Measurements from ENCODE around the gene TACR2.

Gene TACR2
- total RNA-seq, result 0 to 0.15 (median 0.08) reads per million in 4 donors

DNA sequence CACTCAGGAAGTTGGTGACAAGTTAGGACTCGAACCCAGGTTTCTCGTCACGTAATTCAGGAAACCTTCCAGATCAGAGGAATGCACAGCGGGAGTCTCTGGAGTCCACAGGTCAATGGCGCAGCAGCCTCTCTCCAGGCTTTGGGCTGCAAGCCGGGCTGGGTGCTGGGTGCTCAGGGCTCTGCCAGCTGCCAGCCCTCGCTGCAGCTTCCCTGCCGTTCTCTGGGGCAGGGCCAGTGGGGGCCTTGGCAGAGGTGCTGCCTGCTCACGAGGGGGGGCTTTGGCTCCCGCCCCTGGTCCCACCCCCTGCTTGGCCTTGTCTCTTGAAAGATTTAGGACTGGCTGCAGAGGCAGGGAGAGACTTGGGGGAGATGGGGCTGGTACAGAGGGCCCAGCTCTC, at the start of gene TACR2:
Gene TACR2, minus strand, starts transcription at position 224 of the 400 bp plus-strand sequence. CDS start 595 bp downstream, outside the sequence.
- no peak for DNase-seq

- DNase-seq, result no peak
Measured at GRCh38 chr10:69466158-69466490, 49.4 kb upstream of the TACR2 start.

GRCh38 chr10:69465457-69466157, 48.9 kb upstream of the TACR2 start:
- peak in 1 of 5 donors; percentile 36 for DNase-seq

DNA sequence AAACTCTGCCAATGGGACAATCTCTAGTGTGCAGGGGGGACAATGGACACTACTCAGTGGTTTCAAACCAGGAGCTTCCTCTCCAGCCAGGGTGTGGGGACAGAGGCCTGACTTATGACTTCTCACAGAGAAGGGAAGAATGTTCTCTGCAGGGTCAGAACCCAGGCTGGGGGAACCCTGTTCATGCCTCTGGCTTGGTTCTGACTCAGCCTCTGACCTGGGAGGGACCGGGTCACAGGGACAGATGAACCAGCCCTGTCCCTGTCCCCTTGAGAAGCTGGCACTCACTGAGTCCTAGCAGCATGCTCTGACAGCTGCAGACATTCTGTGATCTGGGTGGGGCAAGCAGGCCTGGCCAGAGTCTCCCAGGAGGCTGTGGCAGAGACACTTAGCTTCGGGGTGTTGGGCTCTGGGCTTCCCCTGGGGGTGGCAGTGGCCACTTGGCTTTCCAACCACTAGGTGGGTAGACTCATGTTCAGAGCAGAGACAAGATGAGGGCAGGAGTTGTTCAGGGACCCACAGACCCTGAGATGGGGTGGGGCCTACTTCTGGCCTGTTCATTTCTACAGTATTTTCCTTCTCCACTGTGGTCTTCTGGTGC, 48.2 kb upstream of the TACR2 start:
- peak in 1 of 5 donors; percentile 26 for DNase-seq

- no peak for DNase-seq
Measured at GRCh38 chr10:69464401-69464800, 47.7 kb upstream of the TACR2 start.

- DNase-seq, result no peak
Measured at GRCh38 chr10:69463886-69464285, 47.2 kb upstream of the TACR2 start.

DNA sequence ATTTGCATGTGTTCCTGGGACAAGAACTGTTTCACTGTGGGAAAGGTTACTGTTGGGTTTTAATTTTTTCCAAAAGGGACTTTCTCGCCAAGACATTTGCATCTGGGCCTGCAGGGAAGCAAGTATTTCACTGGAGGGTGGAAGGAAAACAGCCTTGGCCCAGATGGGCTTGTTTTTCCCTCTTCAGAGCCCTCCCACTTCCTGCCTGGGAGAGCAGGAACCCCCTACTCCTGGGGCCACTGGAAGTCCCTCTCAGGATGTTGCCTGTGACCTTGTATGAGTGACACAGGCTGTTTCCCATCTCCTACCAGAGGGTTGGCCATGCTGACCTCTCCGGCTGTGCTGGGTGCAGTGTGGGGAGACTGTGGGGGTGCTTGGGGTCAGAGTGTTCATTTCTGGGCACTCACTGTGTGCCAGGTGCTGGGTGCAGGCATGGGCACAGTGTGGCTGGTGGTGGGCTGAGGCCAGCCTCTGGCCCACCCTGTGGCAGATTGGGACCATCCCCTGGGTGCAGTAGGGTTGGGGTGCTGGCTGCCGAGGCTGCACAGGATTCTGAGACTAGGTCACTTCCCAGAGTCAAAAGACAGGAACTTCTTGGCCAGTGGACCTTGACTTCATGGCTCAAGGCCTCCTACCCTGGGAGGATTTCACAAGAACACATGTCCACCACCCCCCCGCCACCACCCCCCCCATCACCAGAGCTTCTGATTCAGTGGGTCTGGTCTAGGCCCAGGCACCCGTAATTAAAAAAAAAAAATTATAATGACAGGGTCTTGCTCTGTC, 44.7 kb upstream of the TACR2 start:
- no peak for DNase-seq

GRCh38 chr10:69460576-69461242, 44.0 kb upstream of the TACR2 start:
- no peak for DNase-seq

GRCh38 chr10:69459893-69460575, 43.3 kb upstream of the TACR2 start:
- no peak for DNase-seq

- no peak for DNase-seq
Measured at GRCh38 chr10:69459101-69459790, 42.5 kb upstream of the TACR2 start.

DNA sequence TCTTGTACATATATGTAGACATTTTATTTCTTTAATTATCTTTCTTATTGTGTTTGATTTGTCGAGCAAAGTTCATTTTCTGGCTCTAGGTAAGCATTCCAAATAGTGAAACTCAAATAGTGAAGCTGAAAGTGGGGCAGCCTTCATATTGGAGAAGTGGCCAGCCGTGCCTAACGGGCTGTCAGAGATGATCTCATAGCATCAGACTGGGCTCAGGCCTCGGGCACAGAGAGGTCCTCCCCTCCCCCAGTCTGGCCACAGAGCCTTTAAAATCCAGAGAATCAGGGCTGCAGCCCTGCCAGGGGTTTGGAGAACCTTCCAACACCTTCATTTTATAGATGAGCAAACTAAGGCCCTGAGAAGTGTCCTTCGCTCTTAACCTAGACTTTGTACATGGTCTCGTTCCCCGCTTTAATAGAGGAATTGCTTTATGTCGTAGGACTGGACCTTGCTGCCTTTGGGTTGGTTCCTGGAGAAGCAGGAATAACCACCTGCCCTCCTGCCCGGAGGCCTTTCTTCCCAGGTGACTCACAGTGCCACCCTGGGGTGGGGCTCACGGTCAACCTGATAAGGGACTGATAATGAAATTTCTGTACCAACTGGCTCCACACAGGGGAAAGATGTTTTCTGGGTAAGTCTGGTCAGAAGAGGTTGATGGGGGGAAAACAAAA, 41.8 kb upstream of the TACR2 start:
- DNase-seq, result no peak

- DNase-seq, result no peak
Measured at GRCh38 chr10:69457771-69458237, 41.1 kb upstream of the TACR2 start.

GRCh38 chr10:69456880-69457693, 40.4 kb upstream of the TACR2 start:
- DNase-seq, result no peak

DNA sequence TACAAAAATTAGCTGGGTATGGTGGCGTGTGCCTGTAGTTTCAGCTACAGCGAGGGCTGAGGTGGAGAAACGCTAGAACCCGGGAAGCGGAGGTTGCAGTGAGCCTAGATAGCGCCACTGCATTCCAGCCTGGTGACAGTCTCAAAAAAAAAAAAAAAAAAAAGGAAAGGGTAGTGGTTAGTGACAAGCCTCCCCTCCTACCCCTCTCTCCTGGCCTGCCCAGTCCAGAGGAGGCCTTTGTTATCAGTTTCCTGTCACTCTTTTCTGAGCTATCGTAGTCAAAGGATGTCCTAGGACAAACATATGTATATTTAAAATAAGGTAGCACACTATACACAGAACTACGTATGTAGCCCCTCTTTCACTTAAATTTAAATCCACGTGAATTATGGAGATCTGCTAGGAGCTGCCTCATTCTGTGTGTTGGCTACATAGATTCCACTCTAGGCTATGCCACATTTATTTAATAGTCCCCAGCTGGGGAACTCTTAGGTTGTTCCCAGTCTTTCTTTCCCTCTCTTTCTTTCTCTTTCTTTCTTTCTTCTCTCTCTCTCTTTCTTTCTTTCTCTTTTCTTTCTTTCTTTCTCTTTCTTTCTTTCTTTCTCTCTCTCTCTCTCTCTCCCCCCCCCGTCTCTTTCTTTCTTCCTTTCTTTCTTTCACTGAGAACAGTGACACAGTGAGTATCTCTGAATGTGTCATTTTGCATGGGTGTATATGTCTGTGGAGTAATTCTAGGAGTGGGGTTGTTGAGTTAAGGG, 38.5 kb upstream of the TACR2 start:
- no peak for DNase-seq

GRCh38 chr10:69453795-69454194, 37.1 kb upstream of the TACR2 start:
- DNase-seq, result no peak

- DNase-seq, result no peak
Measured at GRCh38 chr10:69452676-69453415, 36.1 kb upstream of the TACR2 start.

DNA sequence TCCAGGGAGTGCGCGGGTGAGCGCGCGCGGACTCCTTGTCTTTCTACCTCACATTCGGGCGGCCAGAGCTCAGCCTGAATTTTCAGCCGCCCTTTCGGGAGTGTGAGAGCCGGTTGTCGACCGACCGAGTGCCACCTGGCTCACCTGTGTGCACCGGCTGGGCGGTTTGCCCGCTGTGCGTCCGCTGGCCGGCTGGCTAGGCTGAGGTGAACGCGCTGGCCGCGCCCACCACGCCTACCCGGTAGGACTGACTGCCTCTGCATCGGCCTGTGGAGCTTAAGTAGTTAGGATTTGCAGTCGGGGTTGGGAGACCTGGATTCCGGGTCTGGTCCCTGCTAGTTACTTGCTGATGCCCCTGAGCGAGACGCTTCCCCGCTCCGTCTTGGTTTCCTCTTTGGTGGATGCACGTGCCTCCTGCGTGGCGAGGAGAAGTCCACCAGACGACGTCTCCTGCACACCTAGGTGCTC, 35.1 kb upstream of the TACR2 start:
- no peak for DNase-seq

DNA sequence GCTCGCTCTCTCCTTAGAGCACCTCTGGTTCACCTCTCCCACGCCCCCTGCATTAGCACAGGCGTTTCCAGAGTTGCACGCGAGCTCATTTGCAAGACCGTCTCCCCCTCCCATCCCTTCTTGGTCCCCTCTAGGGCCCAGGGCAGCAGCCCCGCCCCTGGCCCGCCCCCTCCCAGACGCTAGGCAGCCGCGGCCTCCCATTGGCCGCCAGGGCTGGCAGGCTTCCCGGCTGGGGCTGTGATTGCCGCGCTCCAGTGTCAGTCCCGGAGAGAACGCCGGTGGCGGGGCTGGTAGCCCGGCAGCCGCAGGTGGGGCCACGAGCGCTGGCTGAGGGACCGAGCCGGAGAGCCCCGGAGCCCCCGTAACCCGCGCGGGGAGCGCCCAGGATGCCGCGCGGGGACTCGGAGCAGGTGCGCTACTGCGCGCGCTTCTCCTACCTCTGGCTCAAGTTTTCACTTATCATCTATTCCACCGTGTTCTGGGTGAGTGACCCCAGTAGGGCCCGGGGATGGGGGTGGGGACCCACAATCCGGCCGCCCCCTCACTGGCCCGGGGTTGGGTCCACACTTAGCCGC, 34.6 kb upstream of the TACR2 start, which contains the start of gene TSPAN15:
Gene TSPAN15, plus strand, starts transcription at position 257 of the 575 bp plus-strand sequence. Its CDS starts 130 bp downstream, at position 387.
- peak; percentile 56 to 82 (median 73) for DNase-seq
